NCI-H460 (cell line): ENCODE data around the gene ATP6V1F. TPM values are rescaled to one million over a fixed set of nuclear protein-coding genes. Genes with fewer than 3 reads are reported as not detected.

Experiments used
- DNase-seq: peaks from one replicate; pipeline ENCODE4 v3.0.0-alpha.2; 2016; ENCODE audit warnings: low read depth; ENCODE audit errors: extremely low read depth
- total RNA-seq: library from RNA; depleted of rRNA; stranded (reverse); fragments of >200 nt; shearing (Covaris generic); gene quantifications from 2 replicates; pipeline ENCODE4 v1.2.3, GENCODE V29; 2014

The ATP6V1F gene
- total RNA-seq, 1 experiment from 2014 or later, result 68.0 TPM

- no peak for DNase-seq
Observed at GRCh38 chr7:128893251-128894100, 30.8 kb downstream of the ATP6V1F start.

GRCh38 chr7:128894101-128894440 is 31.4 kb downstream of the ATP6V1F start:
- no peak for DNase-seq

GRCh38 chr7:128895320-128895719 is 32.7 kb downstream of the ATP6V1F start:
- DNase-seq, result no peak

- no peak for DNase-seq
Observed at GRCh38 chr7:128899392-128899791, 36.7 kb downstream of the ATP6V1F start.

- DNase-seq, result no peak
Observed at GRCh38 chr7:128900237-128900636, 37.6 kb downstream of the ATP6V1F start.

GRCh38 chr7:128902761-128903585 is 40.3 kb downstream of the ATP6V1F start:
- no peak for DNase-seq

- DNase-seq, result no peak
Observed at GRCh38 chr7:128903621-128904361, 41.1 kb downstream of the ATP6V1F start.

- peak; percentile 52 for DNase-seq
Observed at GRCh38 chr7:128904381-128905197, 41.9 kb downstream of the ATP6V1F start.

GRCh38 chr7:128906001-128906765 is 43.5 kb downstream of the ATP6V1F start:
- DNase-seq, result no peak

- no peak for DNase-seq
Observed at GRCh38 chr7:128906766-128907559, 44.3 kb downstream of the ATP6V1F start.

- no peak for DNase-seq
Observed at GRCh38 chr7:128908750-128909624, 46.3 kb downstream of the ATP6V1F start.

- no peak for DNase-seq
Observed at GRCh38 chr7:128909625-128910568, 47.2 kb downstream of the ATP6V1F start.

- no peak for DNase-seq
Observed at GRCh38 chr7:128910569-128910945, 47.9 kb downstream of the ATP6V1F start, which contains the start of gene KCP. Gene KCP (minus strand): TSS chr7:128910709. CDS start chr7:128910676, 33 bp downstream.

GRCh38 chr7:128911423-128912031 is 48.9 kb downstream of the ATP6V1F start:
- no peak for DNase-seq

- DNase-seq, result no peak
Observed at GRCh38 chr7:128912281-128912680, 49.6 kb downstream of the ATP6V1F start.
